GM12878 (cell line): Measurements from ENCODE around the gene DEF6. TPM values are rescaled to one million over a fixed set of nuclear protein-coding genes. Genes with fewer than 3 reads are reported as not detected.
A peak's percentile ranks its signal among the peaks of the same experiment; 100 is the strongest.

Source experiments
- BRCA1 ChIP-seq: IDR thresholded peaks from 2 replicates; pipeline ENCODE4 v1.6.1; 2011; ENCODE audit warnings: low read depth, low read length, improper control_type of control experiment
- CBX3 ChIP-seq: fragments of 200-600 bp; sonication (generic); IDR thresholded peaks from 2 replicates; pipeline ENCODE4 v1.6.1; 2016; ENCODE audit warnings: low read depth, borderline replicate concordance
- ESRRA ChIP-seq: IDR thresholded peaks from 2 replicates; pipeline ENCODE4 v1.6.1; 2012; ENCODE audit warnings: mild to moderate bottlenecking, low read length, improper control_type of control experiment
- FOXM1 ChIP-seq: IDR thresholded peaks from 2 replicates; pipeline ENCODE4 v1.6.1; 2012; ENCODE audit warnings: low read depth, mild to moderate bottlenecking, inconsistent platforms, low read length, moderate library complexity
- GABPA ChIP-seq: IDR thresholded peaks from 2 replicates; pipeline ENCODE4 v1.6.1; 2014; ENCODE audit warnings: antibody characterized with exemption, low read depth, mild to moderate bottlenecking, inconsistent platforms
- HDGF ChIP-seq: fragments of 450-650 bp; IDR thresholded peaks from 2 replicates; pipeline ENCODE4 v1.6.1; 2016; ENCODE audit warnings: antibody characterized with exemption
- NR2C2 ChIP-seq: IDR thresholded peaks from 2 replicates; pipeline ENCODE4 v1.6.1; 2011; ENCODE audit warnings: borderline replicate concordance, low read depth; ENCODE audit not compliant: control insufficient read depth, insufficient read length
- NRF1 ChIP-seq: conservative IDR thresholded peaks from 2 replicates; pipeline ENCODE4 v1.6.1; 2011; ENCODE audit warnings: mild to moderate bottlenecking, low read depth, low read length, improper control_type of control experiment
- RFX5 ChIP-seq: IDR thresholded peaks from 2 replicates; pipeline ENCODE4 v1.6.1; 2011; ENCODE audit warnings: low read depth, low read length, improper control_type of control experiment
- SMAD5 ChIP-seq: IDR thresholded peaks from 2 replicates; pipeline ENCODE4 v1.6.1; 2016; ENCODE audit warnings: antibody characterized with exemption, low read depth
- TARDBP ChIP-seq: IDR thresholded peaks from 2 replicates; pipeline ENCODE4 v1.6.1; 2016; ENCODE audit warnings: borderline replicate concordance
- TCF7 ChIP-seq: IDR thresholded peaks from 2 replicates; pipeline ENCODE4 v1.6.1; 2014; ENCODE audit warnings: antibody characterized with exemption, borderline replicate concordance
- ZBED1 ChIP-seq: IDR thresholded peaks from 2 replicates; pipeline ENCODE4 v1.6.1; 2016; ENCODE audit warnings: borderline replicate concordance
- polyA plus RNA-seq, 11 experiments: library from polyadenylated mRNA; depleted of rRNA in 4 of 11; unstranded in 6 of 11; stranded (reverse) in 5 of 11; fragments of >200 nt; fragmentation: Nextera tagmentation in 4 of 11; fragmentation: Illumina TruSeq in 1 of 11; extraction: Ambion mirVana in 4 of 11; extraction: Trizol in 1 of 11; gene quantifications; 1 replicate in 1 of 11; 2 replicates in 10 of 11; pipeline versions ENCODE4 v1.2.1 to v1.2.3, GENCODE V29; 2011 to 2016; ENCODE audit warnings: inconsistent platforms in 2 of 11, missing spikeins in 2 of 11, low read depth in 1 of 11
- total RNA-seq, 4 experiments: library from RNA; depleted of rRNA in 3 of 4; stranded (reverse); fragments of >200 nt in 3 of 4; fragmentation: Illumina TruSeq in 1 of 4; extraction: Trizol in 1 of 4; gene quantifications; 2 replicates each; pipeline versions ENCODE4 v1.2.1 to v1.2.3, GENCODE V29; 2013 to 2021
- TF ChIP-seq, protein P1 (sequence below): fragments of 450-650 bp; IDR thresholded peaks from 2 replicates; pipeline ENCODE4 v1.6.1; 2017; ENCODE audit warnings: mild to moderate bottlenecking
- TF ChIP-seq, protein P2 (sequence below): IDR thresholded peaks from 2 replicates; pipeline ENCODE4 v1.6.1; 2011; ENCODE audit warnings: mild to moderate bottlenecking, low read depth, low read length, moderate library complexity; ENCODE audit not compliant: insufficient replicate concordance
- TF ChIP-seq, protein P3 (sequence below): IDR thresholded peaks from 2 replicates; pipeline ENCODE4 v1.6.1; 2012; ENCODE audit warnings: low read depth, low read length, improper control_type of control experiment
- TF ChIP-seq, protein P4 (sequence below): fragments of 450-650 bp; formaldehyde crosslinking; IDR thresholded peaks from 2 replicates; pipeline ENCODE4 v1.4.0; 2020; ENCODE audit warnings: mild to moderate bottlenecking, moderate library complexity
- TF ChIP-seq, protein P5 (sequence below): fragments of 150-350 bp; IDR thresholded peaks from 2 replicates; pipeline ENCODE4 v1.6.1; 2014; ENCODE audit warnings: mild to moderate bottlenecking, low read depth, low read length
- TF ChIP-seq, protein P6 (sequence below): IDR thresholded peaks from 2 replicates; pipeline ENCODE4 v1.6.1; 2011; ENCODE audit warnings: low read depth, low read length, improper control_type of control experiment, borderline replicate concordance

Gene DEF6
- total and polyA plus RNA-seq, 10 of the 15 experiments (the other 5 are each of a cell fraction or from before 2014, with no cell fraction given) = 3.3 to 69.5 (median 48.8) TPM

DNA sequence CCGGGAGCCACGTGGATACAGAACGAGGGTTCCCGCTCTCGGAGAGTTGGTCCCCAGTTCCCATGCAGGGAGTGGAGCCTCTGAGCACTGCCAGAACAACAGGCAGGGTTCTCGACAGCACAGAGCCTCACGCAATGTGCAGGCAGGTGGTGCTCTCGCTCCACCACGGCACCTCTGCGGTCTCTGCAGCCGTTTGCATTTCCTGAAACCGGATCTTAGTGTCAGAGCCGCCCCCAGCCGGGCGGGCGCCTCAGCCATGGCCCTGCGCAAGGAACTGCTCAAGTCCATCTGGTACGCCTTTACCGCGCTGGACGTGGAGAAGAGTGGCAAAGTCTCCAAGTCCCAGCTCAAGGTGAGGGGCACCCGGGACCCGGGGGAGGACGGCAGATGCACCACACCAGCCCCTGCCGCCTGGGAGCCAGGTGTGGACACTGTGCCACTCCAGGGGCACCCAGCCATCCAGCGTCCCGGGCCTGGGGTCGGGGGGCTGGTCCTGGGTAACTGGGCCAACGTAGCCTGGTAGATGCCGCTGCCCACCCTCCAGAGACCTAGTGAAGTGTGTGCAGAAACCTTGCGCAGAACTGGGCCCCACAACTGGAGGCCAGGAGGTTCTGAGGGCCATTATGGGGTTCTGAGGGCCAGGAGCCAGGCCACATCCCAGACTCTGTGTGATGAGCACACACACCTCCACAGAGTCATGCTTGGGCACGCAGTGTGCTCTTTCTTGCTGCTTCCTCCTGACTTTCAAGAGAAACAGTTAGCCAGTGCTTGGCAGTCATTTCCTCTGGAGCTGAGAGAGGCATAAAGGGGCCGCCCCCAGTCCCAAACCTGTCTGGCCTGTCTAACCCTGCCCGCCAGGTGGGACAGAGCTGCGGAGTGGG is at the start of gene DEF6 (continued):
- TF ChIP-seq, protein P1, sequence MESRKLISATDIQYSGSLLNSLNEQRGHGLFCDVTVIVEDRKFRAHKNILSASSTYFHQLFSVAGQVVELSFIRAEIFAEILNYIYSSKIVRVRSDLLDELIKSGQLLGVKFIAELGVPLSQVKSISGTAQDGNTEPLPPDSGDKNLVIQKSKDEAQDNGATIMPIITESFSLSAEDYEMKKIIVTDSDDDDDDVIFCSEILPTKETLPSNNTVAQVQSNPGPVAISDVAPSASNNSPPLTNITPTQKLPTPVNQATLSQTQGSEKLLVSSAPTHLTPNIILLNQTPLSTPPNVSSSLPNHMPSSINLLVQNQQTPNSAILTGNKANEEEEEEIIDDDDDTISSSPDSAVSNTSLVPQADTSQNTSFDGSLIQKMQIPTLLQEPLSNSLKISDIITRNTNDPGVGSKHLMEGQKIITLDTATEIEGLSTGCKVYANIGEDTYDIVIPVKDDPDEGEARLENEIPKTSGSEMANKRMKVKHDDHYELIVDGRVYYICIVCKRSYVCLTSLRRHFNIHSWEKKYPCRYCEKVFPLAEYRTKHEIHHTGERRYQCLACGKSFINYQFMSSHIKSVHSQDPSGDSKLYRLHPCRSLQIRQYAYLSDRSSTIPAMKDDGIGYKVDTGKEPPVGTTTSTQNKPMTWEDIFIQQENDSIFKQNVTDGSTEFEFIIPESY = no peak
- no peak for TF ChIP-seq NR2C2
- no peak for TF ChIP-seq ESRRA
- TF ChIP-seq SMAD5 = no peak; the same call in 1 of the 2 replicates
- TF ChIP-seq, protein P2, sequence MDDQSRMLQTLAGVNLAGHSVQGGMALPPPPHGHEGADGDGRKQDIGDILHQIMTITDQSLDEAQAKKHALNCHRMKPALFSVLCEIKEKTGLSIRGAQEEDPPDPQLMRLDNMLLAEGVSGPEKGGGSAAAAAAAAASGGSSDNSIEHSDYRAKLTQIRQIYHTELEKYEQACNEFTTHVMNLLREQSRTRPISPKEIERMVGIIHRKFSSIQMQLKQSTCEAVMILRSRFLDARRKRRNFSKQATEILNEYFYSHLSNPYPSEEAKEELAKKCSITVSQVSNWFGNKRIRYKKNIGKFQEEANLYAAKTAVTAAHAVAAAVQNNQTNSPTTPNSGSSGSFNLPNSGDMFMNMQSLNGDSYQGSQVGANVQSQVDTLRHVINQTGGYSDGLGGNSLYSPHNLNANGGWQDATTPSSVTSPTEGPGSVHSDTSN = no peak
- 0 out of 2 replicates have a peak, but pooled peaks have one; percentile 27 for TF ChIP-seq FOXM1
- TF ChIP-seq CBX3 = no peak
- peak; percentile 27; the same call in 1 of the 2 replicates for TF ChIP-seq NRF1
- TF ChIP-seq, protein P3, sequence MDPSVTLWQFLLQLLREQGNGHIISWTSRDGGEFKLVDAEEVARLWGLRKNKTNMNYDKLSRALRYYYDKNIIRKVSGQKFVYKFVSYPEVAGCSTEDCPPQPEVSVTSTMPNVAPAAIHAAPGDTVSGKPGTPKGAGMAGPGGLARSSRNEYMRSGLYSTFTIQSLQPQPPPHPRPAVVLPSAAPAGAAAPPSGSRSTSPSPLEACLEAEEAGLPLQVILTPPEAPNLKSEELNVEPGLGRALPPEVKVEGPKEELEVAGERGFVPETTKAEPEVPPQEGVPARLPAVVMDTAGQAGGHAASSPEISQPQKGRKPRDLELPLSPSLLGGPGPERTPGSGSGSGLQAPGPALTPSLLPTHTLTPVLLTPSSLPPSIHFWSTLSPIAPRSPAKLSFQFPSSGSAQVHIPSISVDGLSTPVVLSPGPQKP = peak; percentile 44
- TF ChIP-seq BRCA1 = no peak
- TF ChIP-seq, protein P4, sequence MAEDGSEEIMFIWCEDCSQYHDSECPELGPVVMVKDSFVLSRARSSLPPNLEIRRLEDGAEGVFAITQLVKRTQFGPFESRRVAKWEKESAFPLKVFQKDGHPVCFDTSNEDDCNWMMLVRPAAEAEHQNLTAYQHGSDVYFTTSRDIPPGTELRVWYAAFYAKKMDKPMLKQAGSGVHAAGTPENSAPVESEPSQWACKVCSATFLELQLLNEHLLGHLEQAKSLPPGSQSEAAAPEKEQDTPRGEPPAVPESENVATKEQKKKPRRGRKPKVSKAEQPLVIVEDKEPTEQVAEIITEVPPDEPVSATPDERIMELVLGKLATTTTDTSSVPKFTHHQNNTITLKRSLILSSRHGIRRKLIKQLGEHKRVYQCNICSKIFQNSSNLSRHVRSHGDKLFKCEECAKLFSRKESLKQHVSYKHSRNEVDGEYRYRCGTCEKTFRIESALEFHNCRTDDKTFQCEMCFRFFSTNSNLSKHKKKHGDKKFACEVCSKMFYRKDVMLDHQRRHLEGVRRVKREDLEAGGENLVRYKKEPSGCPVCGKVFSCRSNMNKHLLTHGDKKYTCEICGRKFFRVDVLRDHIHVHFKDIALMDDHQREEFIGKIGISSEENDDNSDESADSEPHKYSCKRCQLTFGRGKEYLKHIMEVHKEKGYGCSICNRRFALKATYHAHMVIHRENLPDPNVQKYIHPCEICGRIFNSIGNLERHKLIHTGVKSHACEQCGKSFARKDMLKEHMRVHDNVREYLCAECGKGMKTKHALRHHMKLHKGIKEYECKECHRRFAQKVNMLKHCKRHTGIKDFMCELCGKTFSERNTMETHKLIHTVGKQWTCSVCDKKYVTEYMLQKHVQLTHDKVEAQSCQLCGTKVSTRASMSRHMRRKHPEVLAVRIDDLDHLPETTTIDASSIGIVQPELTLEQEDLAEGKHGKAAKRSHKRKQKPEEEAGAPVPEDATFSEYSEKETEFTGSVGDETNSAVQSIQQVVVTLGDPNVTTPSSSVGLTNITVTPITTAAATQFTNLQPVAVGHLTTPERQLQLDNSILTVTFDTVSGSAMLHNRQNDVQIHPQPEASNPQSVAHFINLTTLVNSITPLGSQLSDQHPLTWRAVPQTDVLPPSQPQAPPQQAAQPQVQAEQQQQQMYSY (CRISPR knock-in tag) = no peak
- no peak; the same call in 1 of the 2 replicates for TF ChIP-seq TARDBP
- no peak for TF ChIP-seq RFX5
- TF ChIP-seq GABPA = no peak
- TF ChIP-seq, protein P5, sequence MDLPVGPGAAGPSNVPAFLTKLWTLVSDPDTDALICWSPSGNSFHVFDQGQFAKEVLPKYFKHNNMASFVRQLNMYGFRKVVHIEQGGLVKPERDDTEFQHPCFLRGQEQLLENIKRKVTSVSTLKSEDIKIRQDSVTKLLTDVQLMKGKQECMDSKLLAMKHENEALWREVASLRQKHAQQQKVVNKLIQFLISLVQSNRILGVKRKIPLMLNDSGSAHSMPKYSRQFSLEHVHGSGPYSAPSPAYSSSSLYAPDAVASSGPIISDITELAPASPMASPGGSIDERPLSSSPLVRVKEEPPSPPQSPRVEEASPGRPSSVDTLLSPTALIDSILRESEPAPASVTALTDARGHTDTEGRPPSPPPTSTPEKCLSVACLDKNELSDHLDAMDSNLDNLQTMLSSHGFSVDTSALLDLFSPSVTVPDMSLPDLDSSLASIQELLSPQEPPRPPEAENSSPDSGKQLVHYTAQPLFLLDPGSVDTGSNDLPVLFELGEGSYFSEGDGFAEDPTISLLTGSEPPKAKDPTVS = no peak
- TF ChIP-seq TCF7 = no peak; the same call in 1 of the 2 replicates
- no peak for TF ChIP-seq ZBED1
- 0 out of 2 replicates have a peak, but pooled peaks have one; percentile 65 for TF ChIP-seq HDGF
- TF ChIP-seq, protein P6, sequence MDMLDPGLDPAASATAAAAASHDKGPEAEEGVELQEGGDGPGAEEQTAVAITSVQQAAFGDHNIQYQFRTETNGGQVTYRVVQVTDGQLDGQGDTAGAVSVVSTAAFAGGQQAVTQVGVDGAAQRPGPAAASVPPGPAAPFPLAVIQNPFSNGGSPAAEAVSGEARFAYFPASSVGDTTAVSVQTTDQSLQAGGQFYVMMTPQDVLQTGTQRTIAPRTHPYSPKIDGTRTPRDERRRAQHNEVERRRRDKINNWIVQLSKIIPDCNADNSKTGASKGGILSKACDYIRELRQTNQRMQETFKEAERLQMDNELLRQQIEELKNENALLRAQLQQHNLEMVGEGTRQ = no peak
